Measurements from ENCODE around the gene FRMD3.

DNA sequence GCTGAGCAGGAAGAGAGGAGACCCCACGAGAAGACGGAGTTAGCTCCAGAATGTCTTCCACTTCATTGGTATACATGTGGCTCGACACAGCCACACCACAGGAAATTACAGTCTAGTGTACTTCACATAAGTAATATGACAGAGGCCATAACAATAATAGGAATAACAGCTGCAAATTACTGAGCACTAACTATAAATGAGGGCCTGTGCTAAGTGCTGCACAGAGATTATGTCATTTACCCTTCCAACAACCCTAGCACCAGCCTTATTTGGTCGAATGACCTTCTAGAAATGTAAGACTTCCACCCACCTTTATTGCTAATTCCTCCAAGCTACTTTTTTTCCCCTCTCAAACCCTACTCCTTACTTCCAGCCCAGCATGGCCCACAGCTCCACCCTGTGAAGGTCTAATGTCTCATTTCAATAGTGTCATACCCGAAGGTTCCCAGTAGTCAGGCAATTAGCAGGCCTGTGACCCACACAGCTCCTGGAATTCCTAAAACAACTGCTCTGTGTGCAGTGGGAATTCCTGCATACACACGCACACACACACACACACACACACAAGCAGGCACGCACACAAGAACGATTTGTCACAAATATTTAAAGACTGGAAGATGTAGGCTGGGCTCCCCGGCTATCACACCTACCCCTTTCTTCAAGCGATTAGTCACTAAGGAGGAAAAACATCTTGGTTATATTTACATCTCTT lies 134.5 kb downstream of the FRMD3 start:
- TF ChIP-seq, protein P1, sequence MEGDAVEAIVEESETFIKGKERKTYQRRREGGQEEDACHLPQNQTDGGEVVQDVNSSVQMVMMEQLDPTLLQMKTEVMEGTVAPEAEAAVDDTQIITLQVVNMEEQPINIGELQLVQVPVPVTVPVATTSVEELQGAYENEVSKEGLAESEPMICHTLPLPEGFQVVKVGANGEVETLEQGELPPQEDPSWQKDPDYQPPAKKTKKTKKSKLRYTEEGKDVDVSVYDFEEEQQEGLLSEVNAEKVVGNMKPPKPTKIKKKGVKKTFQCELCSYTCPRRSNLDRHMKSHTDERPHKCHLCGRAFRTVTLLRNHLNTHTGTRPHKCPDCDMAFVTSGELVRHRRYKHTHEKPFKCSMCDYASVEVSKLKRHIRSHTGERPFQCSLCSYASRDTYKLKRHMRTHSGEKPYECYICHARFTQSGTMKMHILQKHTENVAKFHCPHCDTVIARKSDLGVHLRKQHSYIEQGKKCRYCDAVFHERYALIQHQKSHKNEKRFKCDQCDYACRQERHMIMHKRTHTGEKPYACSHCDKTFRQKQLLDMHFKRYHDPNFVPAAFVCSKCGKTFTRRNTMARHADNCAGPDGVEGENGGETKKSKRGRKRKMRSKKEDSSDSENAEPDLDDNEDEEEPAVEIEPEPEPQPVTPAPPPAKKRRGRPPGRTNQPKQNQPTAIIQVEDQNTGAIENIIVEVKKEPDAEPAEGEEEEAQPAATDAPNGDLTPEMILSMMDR (IDR thresholded peaks at IDR 0.05), result no peak
- TF ChIP-seq POLR2A (IDR thresholded peaks at IDR 0.05), result no peak
